ENCODE data around the gene PANK2.

DNA sequence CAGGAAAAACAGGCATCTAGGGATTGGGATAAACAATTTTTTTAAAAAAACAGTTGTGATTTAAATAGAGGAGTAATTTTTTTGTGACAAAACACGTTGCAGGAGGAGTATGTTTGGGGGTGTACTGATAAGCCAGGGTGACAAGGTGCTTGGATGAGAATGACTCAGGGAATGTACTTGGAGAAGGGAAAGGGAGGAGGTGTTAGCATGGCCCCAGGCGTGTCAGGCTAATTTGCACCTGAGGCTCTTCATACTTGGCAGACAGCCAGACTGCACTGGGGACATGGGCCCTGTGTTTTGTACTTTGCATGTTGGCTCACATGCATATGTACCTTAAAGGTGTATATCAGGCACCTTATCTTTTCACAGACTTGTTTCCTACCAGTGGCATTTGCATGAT, 22.8 kb downstream of the PANK2 start:
- TF ChIP-seq, protein P1, sequence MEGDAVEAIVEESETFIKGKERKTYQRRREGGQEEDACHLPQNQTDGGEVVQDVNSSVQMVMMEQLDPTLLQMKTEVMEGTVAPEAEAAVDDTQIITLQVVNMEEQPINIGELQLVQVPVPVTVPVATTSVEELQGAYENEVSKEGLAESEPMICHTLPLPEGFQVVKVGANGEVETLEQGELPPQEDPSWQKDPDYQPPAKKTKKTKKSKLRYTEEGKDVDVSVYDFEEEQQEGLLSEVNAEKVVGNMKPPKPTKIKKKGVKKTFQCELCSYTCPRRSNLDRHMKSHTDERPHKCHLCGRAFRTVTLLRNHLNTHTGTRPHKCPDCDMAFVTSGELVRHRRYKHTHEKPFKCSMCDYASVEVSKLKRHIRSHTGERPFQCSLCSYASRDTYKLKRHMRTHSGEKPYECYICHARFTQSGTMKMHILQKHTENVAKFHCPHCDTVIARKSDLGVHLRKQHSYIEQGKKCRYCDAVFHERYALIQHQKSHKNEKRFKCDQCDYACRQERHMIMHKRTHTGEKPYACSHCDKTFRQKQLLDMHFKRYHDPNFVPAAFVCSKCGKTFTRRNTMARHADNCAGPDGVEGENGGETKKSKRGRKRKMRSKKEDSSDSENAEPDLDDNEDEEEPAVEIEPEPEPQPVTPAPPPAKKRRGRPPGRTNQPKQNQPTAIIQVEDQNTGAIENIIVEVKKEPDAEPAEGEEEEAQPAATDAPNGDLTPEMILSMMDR (conservative IDR thresholded peaks at IDR 0.05; ENCODE audit: low read depth in 2 of 2) = no peak
- TF ChIP-seq, protein P2, sequence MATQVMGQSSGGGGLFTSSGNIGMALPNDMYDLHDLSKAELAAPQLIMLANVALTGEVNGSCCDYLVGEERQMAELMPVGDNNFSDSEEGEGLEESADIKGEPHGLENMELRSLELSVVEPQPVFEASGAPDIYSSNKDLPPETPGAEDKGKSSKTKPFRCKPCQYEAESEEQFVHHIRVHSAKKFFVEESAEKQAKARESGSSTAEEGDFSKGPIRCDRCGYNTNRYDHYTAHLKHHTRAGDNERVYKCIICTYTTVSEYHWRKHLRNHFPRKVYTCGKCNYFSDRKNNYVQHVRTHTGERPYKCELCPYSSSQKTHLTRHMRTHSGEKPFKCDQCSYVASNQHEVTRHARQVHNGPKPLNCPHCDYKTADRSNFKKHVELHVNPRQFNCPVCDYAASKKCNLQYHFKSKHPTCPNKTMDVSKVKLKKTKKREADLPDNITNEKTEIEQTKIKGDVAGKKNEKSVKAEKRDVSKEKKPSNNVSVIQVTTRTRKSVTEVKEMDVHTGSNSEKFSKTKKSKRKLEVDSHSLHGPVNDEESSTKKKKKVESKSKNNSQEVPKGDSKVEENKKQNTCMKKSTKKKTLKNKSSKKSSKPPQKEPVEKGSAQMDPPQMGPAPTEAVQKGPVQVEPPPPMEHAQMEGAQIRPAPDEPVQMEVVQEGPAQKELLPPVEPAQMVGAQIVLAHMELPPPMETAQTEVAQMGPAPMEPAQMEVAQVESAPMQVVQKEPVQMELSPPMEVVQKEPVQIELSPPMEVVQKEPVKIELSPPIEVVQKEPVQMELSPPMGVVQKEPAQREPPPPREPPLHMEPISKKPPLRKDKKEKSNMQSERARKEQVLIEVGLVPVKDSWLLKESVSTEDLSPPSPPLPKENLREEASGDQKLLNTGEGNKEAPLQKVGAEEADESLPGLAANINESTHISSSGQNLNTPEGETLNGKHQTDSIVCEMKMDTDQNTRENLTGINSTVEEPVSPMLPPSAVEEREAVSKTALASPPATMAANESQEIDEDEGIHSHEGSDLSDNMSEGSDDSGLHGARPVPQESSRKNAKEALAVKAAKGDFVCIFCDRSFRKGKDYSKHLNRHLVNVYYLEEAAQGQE (IDR thresholded peaks at IDR 0.05; ENCODE audit: unreplicated experiment) = no peak
- no peak for TF ChIP-seq EZH2 (IDR thresholded peaks at IDR 0.05; ENCODE audit: low read depth, unreplicated experiment)

Measured in GM23338 (cell line).